GM19372 (cell line): ENCODE results near the gene SAMD1.

Experiments
- ATAC-seq: cut with Tn5 transposase; IDR thresholded peaks from one replicate; pipeline ENCODE4 v1.9.1; 2021; ENCODE audit warnings: mild to moderate bottlenecking, low read depth, moderate library complexity; ENCODE audit not compliant: unreplicated experiment

SAMD1 gene

DNA sequence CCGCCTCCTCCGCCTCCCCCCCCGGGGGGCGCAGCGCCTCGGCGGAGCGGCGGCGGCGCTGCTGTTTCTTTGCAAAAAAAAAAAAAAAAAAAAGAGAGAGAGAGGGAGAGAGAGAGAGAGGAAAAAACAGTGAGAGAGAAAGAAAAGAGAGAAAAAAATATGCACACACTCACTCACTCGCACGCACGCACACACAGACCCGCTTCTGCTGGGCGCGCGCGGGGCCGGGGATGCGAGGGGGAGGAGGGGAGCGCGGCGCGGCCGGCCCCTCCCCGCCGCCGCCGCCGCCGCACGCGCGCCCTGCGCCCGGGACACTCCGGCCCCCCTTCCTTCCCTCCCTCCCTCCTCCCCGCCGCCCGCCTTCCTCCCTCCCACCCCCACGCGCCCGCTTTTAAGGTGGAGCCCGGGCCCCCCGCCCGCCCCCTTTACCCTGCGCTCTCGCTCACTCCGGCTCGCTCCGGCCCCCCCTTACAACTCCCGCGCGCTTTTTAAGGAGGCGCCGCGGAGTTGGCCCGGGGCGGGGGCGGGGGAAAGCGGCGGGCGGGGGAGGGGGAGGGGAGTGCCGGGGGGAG is at the start of gene SAMD1:
SAMD1 (minus strand) TSS at position 243 of the 572 bp plus-strand sequence.
- ATAC-seq, result peak; percentile 45

DNA sequence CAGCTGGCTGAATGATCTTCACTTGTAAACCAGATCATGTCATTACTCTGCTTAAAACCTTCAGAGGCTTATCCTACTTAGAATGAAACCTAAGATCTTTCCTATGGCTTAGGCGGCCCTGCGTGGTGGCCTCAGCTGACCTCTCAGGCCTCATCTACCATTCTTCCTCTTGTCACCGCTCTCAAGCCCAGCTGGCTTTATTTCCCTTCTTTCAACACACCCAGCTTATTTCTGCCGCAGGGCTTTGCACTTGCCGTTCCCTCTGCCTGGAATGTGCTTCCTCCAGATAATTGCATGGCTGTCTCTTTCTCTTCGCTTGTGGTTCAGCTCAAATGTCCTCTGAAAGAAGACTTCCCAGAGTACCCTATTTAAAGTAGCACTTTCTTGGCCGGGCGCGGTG is 49.4 kb upstream of the SAMD1 start:
- ATAC-seq, result no peak

DNA sequence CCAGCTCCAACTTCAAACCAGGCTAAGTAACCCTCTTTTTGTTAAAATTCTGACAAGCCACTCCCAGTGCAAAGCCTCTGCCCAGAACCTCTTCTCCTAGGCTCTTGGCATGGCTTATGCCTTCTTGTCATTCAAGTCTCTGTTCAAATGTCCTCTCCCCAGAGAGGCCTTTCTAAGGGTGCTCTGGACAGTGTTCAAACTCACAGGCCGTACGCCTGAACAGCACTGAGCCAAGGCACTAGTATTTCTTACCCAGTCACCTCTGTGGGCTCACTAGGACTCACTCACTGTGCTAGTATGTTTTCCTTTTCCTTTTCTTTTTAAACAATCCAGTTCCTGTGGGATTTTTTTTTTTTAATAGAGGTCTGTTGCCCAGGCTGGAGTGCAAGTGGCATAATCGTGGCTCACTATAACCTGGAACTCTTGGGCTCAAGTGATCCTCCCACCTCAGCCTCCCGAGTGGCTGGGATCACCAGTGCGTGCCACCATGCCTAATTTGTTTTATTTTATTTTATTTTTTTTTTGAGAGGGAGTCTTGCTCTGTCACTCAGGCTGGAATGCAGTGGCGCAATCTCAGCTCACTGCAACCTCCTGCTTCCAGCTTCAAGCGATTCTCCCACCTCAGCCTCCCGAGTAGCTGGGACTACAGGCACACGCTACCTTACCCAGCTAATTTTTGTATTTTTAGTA is 48.2 kb upstream of the SAMD1 start:
- no peak for ATAC-seq

DNA sequence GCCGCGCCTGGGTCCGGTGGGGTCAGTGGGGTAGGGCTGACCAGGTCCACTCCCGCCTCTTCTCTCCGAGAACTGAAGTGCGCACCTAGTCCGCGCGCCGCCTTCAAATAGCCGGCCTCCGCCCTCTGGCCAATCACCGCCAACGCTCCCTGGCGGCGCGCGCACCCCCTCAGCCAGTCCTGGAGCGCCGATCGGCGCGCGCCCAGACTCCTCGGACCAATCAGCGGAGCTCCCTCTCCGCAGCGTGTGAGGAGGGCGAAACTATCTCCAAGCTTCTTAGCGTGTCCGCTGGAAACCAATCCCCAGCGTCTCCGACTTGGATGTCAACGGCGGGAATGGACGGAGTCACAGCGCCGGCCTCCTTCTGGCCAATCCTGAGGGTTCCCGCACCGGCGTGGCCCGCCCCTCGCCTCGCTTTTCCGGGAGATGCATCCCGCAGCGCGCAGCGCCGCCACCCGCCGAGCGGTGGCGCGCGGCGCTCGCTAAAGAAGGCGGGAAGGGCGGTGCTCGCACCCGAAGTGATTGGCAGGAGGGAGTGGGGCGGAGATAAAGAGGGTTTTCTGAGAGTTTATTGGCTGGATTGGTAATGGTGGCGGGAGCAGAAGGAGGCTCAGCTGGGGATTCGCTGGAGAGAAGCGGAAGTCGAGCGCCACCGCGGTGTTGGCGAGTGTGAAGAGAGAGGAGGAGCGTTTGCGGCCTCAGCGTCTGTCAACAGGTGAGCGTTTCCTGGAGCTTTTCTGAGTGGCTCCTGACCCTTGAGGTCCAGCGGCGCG is 46.1 kb upstream of the SAMD1 start, which contains the start of gene ASF1B:
ASF1B (minus strand) TSS at position 81 of the 773 bp plus-strand sequence. CDS start 133 bp downstream, outside the sequence.
- ATAC-seq, result peak; percentile 80

DNA sequence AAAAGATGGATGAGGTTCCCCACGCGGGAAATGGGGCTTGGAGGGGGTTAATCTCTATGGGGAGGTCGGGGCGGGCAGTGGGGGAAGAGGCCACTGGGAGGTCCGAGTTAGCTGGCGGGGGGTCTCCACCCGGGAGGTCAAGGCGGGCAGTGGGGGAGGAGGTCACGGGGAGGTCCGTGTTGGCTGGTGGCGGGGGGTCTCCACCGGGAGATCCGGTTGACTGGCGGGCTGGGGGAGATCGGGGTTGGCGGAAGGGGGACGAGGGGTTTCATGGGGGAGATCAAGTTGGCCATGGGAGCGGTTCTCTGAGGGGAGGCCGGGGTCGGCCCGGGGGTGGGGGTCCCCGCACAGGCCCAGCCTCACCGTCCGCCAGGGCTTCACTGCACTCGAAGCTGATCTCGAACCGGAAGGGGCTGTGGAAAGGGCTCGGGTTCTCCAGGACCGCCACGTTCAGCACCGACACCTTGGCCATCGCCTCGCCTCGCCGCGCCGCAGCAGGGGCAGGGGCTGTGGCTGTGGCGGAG is 45.5 kb upstream of the SAMD1 start:
- no peak for ATAC-seq

DNA sequence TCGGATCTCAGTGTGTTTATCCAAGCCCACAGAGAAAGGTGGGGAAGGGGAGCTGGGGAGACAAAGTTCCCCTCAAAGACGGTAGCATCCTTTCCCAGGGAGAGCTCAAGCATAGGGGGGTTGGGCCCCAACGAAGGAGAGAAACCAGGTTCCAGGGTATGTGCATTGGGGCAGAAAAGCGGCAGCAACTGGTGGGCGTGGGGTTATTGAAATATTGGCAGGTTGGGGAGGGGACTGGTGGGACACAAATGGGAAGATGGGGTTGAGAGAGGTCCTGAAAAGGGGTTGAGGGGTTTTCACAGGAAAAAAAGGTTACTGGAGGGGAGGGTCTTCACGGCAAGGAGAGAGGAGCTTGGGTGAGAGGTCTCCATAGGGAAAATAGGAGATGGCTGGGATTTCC is 44.8 kb upstream of the SAMD1 start:
- no peak for ATAC-seq

DNA sequence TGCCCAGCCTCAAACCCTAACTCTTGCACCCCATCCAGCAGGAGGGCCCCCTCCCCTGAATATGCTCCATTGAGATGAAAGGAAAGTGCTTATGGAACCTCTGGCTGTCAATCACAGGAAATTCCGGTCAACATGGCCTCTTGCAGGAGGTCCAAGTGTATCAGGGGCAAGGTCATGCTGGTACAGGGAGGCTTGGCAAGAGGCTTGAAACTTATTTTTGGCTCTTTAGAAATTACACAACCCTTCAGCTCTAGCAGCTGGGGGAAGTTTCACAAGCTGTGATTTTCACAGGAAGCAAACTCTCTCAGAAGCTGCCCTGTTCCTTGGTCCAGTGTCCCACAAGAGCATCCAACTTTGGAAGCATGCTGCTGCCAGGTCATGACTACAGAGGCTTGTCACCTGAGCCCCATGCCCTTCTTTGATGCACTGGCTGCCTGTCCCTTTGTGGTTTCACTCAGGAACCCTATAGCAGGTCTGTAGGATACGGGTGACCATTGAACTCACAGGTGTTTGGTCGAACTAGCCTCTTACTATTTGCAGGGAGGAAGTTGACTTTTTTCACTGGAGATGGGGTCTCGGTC is 37.5 kb upstream of the SAMD1 start:
- no peak for ATAC-seq

DNA sequence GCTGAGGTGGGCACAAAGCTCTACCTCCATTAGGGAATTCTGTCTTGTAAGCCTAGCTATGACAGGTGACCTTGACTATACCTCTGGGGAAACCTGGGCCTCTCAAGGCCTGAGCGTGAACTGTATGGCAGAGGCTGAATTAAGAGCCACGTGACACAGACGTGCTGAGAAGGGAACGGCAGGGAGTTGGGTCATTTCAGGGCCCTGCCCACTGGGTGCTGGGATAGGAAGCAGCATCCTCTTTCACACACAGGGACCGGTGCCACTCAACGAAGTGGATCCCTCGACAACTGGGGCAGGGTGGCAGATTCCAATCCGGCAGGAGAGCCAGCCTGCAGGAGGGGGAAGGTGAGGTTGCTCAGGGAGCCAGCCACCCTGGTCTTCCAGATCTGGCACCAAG is 36.6 kb upstream of the SAMD1 start:
- no peak for ATAC-seq

DNA sequence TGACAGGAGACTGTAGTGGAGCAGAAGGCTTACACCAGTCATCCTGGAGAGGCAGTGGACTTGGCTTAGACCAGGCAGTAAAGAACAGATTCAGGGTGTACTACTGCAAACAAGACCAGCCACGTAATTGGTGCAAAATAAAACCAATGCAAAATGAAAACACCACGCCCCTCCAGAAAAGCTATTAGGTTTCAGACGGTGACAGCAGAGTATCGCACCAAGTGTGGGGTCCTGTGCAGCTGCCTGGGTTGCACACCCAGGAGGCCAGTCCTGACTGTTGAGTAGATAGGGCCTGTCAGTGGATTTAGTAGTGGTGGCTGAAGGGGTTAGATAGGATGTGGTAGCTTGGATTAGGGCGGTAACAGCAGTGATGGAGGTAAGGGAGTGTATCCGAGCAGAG is 32.4 kb upstream of the SAMD1 start:
- ATAC-seq, result no peak

DNA sequence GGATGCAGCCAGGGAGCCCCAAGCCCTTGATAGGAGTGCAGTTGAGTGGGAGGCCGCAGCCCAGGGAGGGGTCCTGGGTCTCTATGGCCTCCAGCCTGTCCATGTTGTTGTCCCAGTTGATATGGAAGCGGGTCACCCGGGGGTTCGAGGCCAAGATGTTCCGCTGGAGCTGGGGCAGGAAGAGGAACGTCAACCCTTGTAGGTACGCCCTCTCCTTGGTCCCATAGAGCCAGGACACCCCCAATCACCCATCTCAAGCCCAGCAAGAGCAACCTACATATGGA is 29.9 kb upstream of the SAMD1 start:
- no peak for ATAC-seq

DNA sequence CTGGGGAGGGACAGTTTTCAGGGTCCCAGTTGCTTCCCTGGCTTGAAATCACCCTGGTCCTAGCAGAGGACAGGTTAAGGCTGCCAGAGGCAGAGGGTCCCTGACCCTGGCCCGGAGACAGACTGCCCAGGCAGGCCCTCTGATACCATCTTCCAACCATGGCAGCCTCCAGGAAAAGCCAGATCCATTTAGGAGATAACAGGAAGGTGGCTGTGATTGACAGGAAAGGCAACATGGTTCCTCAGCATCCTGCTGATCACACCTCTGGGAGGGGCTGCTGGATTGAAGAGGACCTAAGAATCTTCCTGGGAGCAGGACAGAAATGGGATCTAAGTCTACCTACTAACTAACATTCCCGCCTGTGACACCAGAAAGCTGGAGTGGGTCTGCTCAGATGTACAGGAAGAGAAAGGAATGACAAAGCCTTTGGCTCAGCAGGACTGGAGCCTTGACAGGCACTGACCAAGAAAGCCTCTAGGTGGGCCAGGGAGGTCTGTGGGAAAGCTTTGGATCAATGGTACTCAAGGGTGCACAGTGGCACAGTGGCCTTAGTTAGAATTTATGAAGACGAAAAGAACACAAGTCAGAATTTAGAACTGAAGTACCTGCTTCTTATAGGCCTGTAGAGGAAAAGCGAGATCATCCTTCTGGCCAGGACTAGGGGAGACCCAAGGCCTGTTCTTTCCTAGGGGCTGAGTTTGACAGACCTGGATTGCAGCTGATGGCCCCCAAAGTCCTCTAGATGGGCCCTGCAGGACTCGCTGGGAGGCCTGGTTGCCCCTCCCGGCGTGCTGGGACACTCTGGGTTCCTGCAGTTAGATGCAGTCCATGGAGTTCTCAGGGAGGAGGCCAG is 29.3 kb upstream of the SAMD1 start:
- no peak for ATAC-seq

DNA sequence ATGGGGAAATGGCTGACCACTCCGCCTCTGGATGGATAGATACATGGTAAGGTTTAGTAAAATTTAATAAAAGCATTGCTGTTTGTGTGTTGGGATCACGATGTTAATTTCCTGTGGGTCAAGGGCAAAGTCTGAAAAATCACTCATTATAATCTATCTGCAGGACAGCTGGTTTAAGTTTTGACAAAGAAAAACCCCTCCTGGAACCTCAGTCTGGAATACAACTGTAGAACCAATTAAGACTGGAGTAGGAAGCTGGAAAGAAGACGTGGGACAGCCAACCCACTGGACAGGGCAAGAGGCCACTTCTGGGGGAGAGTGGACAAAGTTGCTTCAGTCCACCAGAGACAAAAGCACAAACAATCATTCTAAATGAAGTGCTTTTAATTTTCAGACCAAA is 28.6 kb upstream of the SAMD1 start:
- ATAC-seq, result no peak

DNA sequence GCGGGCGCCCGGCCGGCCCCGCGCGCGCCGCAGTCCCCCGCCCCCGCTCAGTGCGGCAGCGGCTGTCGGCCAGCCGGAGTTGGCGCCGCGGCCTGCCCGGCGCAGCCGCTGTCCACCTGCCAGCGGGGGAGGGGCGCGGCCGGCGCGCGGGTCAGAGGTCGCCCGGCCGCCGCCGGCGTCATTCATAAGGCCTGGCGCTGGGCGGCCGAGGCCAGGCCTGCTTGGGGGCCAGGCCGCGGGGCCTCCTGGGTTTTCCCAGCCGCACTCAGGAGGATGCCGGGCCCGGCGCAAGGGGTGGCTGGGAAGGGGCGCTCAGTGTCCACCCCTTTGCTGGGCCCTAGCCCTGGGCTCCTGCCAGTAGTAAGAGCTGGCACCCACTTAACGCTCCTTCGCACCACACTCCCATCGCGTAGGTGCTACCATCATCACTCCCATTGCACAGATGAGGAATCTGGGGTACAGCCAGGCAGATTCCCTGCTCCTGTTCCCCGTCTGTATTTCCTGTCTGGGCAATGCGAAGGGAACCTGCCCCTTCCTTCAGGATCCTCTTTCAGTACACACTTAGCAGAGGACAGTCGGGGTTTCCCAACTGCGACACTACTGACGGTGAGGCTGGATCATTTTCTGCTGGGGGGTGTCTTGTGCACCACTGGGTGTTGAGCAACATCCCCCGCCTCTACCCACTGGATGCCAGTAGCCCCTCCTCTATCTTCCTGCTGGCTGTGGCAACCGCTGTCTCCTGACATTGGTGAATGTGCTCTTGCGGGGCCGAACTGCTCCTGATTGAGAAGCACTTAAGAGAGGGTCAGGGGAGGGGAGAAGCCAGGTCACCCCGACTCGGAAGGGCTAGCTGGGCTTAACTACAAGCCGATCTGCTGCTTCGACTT is 27.9 kb upstream of the SAMD1 start:
- no peak for ATAC-seq

DNA sequence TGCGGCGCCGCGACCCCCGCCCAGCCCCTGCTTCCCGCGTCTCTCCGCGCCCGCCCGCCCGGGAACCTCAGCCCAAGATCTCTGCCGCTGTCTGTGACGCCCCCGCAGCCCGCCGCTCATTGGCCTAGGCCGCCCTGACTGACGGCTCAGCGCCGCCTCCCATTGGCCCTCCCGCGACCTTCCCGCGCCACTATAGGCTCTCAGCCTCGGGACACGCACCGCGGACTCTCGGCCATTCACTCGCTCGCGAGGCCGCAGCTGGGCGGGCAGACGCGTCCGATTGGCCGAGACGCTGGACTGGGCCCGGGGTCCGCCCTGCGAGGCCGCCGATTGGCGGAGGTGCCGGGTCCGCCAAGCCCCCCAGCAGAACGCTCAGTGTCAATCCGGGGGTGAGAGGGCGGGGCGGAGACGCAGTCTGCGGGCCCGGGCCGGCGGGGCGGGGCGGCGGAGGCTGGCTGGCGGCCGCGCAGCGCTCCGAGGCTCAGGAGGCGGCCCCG is 27.2 kb upstream of the SAMD1 start, which contains the start of gene PRKACA:
PRKACA (minus strand) TSS at position 95 of the 497 bp plus-strand sequence. CDS start 215 bp downstream, outside the sequence.
- ATAC-seq, result peak; percentile 86

DNA sequence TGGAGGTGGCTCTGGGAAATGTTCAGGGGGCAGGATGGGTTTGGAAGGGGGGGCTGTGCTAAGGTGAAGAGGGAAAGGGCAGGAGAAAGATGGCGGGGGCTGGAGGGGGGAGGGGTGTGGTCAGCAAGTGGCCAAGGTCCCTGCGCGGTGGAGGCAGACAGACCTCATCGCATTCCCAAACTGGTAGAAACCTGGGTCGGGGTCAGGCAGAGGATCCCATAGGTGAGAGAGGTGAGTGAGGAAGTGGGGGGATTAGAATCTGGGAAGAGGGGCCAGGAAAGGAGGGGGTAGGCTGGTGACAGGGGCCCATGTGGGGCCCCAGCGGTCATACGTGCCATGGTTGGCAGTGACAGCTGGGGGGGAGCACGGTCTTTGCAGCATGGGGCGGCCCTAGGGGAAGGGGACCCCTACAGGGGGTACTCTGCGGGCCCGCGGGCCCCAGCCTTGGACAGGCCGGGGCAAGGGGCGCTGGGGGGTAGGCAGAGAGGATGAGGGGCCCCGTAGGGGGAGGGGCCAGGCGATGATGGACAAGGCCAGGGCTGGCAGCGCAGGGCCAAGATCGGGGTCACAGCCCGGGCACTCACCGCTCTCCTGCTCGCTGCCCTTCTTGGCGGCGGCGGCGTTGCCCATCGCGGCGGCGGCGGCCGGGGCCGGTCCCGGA is 26.5 kb upstream of the SAMD1 start:
- no peak for ATAC-seq

DNA sequence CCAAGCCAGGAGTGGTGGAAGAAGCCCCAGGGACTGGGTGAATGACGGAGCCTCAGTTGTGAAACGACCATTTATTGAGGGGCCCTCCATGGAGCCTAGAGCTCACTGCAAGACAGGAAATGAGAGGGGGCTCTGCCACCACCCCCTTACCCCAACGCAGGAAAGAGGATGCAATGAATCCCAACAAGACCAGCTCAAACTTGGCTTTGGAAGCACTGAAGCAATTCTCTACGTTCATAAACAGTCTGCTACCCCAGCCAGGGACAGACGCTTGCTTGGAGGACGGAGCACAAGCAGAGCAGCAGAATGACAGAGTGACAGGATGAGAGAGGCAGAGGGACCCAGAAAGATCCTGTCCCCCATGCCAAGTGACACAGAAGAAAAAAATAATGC is 26.0 kb upstream of the SAMD1 start:
- no peak for ATAC-seq

DNA sequence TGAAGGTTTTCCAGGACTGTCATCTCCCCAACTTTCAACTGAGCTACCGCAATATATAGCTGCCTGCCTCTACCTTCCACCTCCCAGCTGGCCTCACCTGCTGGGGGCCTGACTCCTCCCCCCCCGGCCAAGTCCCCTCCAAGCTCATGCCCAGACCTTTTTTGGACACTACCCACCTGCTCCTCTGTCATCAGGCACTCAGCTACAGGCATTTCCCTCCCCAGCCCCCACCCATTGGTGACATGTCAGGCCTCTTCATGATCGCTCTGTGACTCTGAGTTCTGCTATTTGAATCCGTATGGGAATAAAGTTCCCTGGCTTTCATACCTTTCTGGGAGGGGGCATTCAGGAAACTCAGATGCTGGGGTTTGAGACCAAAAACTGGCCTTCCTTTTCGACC is 25.2 kb upstream of the SAMD1 start:
- no peak for ATAC-seq

DNA sequence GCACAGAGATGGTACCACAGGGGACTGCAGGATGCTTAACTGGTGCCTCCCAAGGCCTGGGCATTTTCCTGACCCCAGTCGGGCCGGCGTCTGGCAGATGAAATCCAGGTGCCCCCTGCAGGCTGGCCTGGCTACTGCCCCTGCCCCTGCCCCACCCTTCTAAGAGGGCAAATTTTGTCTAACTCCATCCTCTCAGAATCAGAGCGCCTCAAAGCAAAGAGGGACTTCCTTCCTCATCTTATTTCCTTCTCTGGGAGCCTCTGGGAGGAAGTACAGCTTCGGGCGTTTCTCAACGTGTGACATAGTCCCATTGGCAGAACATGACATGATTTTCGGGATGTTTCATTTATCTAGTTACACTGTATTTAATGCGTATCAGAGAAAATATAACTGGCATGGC is 24.3 kb upstream of the SAMD1 start:
- no peak for ATAC-seq

DNA sequence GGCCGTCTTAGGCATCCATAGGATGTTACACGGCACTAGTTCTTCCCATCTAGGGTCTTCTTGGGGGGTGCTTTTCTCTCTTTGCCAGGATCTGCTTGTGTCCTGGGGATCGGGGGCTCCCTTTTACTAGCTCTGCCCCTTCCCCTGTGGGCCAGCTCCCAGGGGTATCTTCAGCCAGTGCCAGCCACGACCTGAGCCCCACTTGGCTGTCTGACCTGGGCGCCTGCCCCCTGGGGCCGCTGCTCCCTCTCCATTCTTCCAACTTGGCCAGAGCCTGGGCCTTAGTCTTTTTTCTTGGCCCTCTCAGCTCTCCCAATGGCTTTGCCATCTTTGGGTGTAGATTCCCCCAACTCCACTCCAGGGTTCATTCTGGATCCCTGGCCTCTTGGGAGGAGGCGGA is 23.9 kb upstream of the SAMD1 start:
- no peak for ATAC-seq
